HAP-1 (cell line): Measurements from ENCODE around the gene USPL1.
A peak's percentile ranks its signal among the peaks of the same experiment; 100 is the strongest.

Experiments used
- DNase-seq, 2 experiments: peaks; one replicate each; pipeline ENCODE4 v3.0.0-alpha.2; 2016 to 2020; ENCODE audit warnings: low spot score in 2 of 2
- H3K27me3 ChIP-seq: fragments of 250-450 bp; sonication (Bioruptor Pico); 2 replicates; pipeline ENCODE4 v1.5.1; 2020; ENCODE audit warnings: low read depth, mild to moderate bottlenecking, moderate library complexity
- H3K36me3 ChIP-seq: fragments of 250-450 bp; sonication (Bioruptor Pico); replicated peaks from 2 replicates; pipeline ENCODE4 v1.5.1; 2020; ENCODE audit warnings: mild to moderate bottlenecking
- H3K4me1 ChIP-seq: fragments of 250-450 bp; sonication (Bioruptor Pico); 2 replicates; pipeline ENCODE4 v1.5.1; 2020; ENCODE audit warnings: mild to moderate bottlenecking
- H3K4me3 ChIP-seq: fragments of 250-450 bp; sonication (Bioruptor Pico); 2 replicates; pipeline ENCODE4 v1.5.1; 2020; ENCODE audit warnings: mild to moderate bottlenecking, moderate library complexity
- H3K9me3 ChIP-seq: fragments of 250-450 bp; sonication (Bioruptor Pico); 2 replicates; pipeline ENCODE4 v1.5.1; 2020; ENCODE audit warnings: mild to moderate bottlenecking, moderate library complexity
- in situ Hi-C: fragments of 300-500 bp; cut with MboI; formaldehyde crosslinking; loops from 3 replicates; pipeline ENCODE4 v1.14.3; 2020; ENCODE audit warnings: low sequenced_read_pairs, inconsistent platforms, mixed read lengths

USPL1 gene

GRCh38 chr13:30679483-30680330, 62.0 kb downstream of the USPL1 start:
- Histone ChIP-seq H3K36me3 (no peaks in the 10 kb centered on the region), H3K4me1 (no peaks in the 10 kb centered on the region), H3K27me3 (no peaks in the 10 kb centered on the region), H3K4me3 (no peak overlapping the region), H3K9me3 (no peaks in the 10 kb centered on the region)
- in situ Hi-C loops: loop anchor here (25.0 kb wide), 1 partner anchor 358 kb away; no protein-coding TSS in a partner anchor
- DNase-seq: peak; percentile 13 to 37

- H3K27me3 ChIP-seq: no peaks in the 10 kb centered on the region
- no peaks in the 10 kb centered on the region for H3K9me3 ChIP-seq
- DNase-seq: no peak
- no peak overlapping the region for H3K4me3 ChIP-seq
- in situ Hi-C loops: loop anchor here (25.0 kb wide), 1 partner anchor 355 kb away; no protein-coding TSS in a partner anchor
- no peaks in the 10 kb centered on the region for H3K36me3 ChIP-seq
- no peaks in the 10 kb centered on the region for H3K4me1 ChIP-seq
These were observed 64.1 kb downstream of the USPL1 start for GRCh38 chr13:30681843-30682242.

GRCh38 chr13:30685320-30685859, 67.7 kb downstream of the USPL1 start:
- DNase-seq: no peak
- H3K27me3 ChIP-seq: no peaks in the 10 kb centered on the region
- H3K9me3 ChIP-seq: no peaks in the 10 kb centered on the region
- no peaks in the 10 kb centered on the region for H3K36me3 ChIP-seq
- in situ Hi-C loops: loop anchor here (25.0 kb wide), 1 partner anchor 352 kb away; no protein-coding TSS in a partner anchor
- H3K4me3 ChIP-seq: no peak overlapping the region
- H3K4me1 ChIP-seq: no peaks in the 10 kb centered on the region

GRCh38 chr13:30685987-30686386, 68.3 kb downstream of the USPL1 start:
- H3K36me3 ChIP-seq: no peaks in the 10 kb centered on the region
- no peaks in the 10 kb centered on the region for H3K9me3 ChIP-seq
- H3K4me3 ChIP-seq: no peak overlapping the region
- H3K27me3 ChIP-seq: no peaks in the 10 kb centered on the region
- in situ Hi-C loops: loop anchor here (25.0 kb wide), 1 partner anchor 351 kb away; no protein-coding TSS in a partner anchor
- no peaks in the 10 kb centered on the region for H3K4me1 ChIP-seq
- no peak for DNase-seq

GRCh38 chr13:30687601-30688000, 69.9 kb downstream of the USPL1 start:
- in situ Hi-C loops: loop anchor here (25.0 kb wide), 1 partner anchor 350 kb away; no protein-coding TSS in a partner anchor

GRCh38 chr13:30689752-30690151, 72.0 kb downstream of the USPL1 start:
- Histone ChIP-seq H3K36me3 (no peaks in the 10 kb centered on the region), H3K4me1 (no peaks in the 10 kb centered on the region), H3K27me3 (peaks cover 13% of the 10 kb centered on the region; the same call in 1 of the 2 replicates), H3K4me3 (no peak overlapping the region), H3K9me3 (no peaks in the 10 kb centered on the region)
- in situ Hi-C loops: loop anchor here (25.0 kb wide), 1 partner anchor 348 kb away; no protein-coding TSS in a partner anchor
- DNase-seq: no peak

More at GRCh38 chr13:30687601-30688000, 69.9 kb downstream of the USPL1 start:
- H3K4me3 ChIP-seq: no peak overlapping the region
- no peaks in the 10 kb centered on the region for H3K36me3 ChIP-seq
- 0 out of 2 replicates have a peak, but pooled peaks cover under 1% of the 10 kb centered on the region for H3K27me3 ChIP-seq
- H3K9me3 ChIP-seq: no peaks in the 10 kb centered on the region
- no peaks in the 10 kb centered on the region for H3K4me1 ChIP-seq
- no peak for DNase-seq

- Histone ChIP-seq H3K9me3 (no peaks in the 10 kb centered on the region), H3K4me1 (no peaks in the 10 kb centered on the region), H3K27me3 (peaks cover 13% of the 10 kb centered on the region; the same call in 1 of the 2 replicates), H3K36me3 (no peaks in the 10 kb centered on the region), H3K4me3 (no peak overlapping the region)
- no peak for DNase-seq
- in situ Hi-C loops: loop anchor here (25.0 kb wide), 1 partner anchor 347 kb away; no protein-coding TSS in a partner anchor
These were observed 72.8 kb downstream of the USPL1 start for GRCh38 chr13:30690282-30691188.

GRCh38 chr13:30692113-30692512, 74.4 kb downstream of the USPL1 start:
- in situ Hi-C loops: loop anchor here (25.0 kb wide), 1 partner anchor 345 kb away; no protein-coding TSS in a partner anchor
- Histone ChIP-seq H3K27me3 (peaks cover 20% of the 10 kb centered on the region; the same call in 1 of the 2 replicates), H3K4me1 (no peaks in the 10 kb centered on the region), H3K9me3 (no peaks in the 10 kb centered on the region), H3K36me3 (no peaks in the 10 kb centered on the region), H3K4me3 (no peak overlapping the region)
- no peak for DNase-seq

GRCh38 chr13:30696278-30697176, 78.8 kb downstream of the USPL1 start:
- Histone ChIP-seq H3K4me3 (no peak overlapping the region), H3K27me3 (peaks cover 40% of the 10 kb centered on the region; the same call in 1 of the 2 replicates), H3K36me3 (no peaks in the 10 kb centered on the region), H3K9me3 (no peaks in the 10 kb centered on the region), H3K4me1 (no peaks in the 10 kb centered on the region)
- in situ Hi-C loops: loop anchor here (25.0 kb wide), 1 partner anchor 341 kb away; no protein-coding TSS in a partner anchor
- DNase-seq: no peak

GRCh38 chr13:30697177-30697953, 79.6 kb downstream of the USPL1 start:
- Histone ChIP-seq H3K36me3 (no peaks in the 10 kb centered on the region), H3K27me3 (peaks cover 40% of the 10 kb centered on the region; the same call in 1 of the 2 replicates), H3K4me1 (no peaks in the 10 kb centered on the region), H3K4me3 (no peak overlapping the region), H3K9me3 (no peaks in the 10 kb centered on the region)
- in situ Hi-C loops: loop anchor here (25.0 kb wide), 1 partner anchor 340 kb away; no protein-coding TSS in a partner anchor
- DNase-seq: no peak

GRCh38 chr13:30697996-30698401, 80.3 kb downstream of the USPL1 start:
- DNase-seq: no peak
- Histone ChIP-seq H3K36me3 (no peaks in the 10 kb centered on the region), H3K27me3 (peaks cover 36% of the 10 kb centered on the region; the same call in 1 of the 2 replicates), H3K9me3 (no peaks in the 10 kb centered on the region), H3K4me1 (no peaks in the 10 kb centered on the region), H3K4me3 (no peak overlapping the region)
- in situ Hi-C loops: loop anchor here (25.0 kb wide), 1 partner anchor 339 kb away; no protein-coding TSS in a partner anchor
